GM19023 (cell line): Measurements from ENCODE around the gene ABHD16B.

Experiments used
- ATAC-seq: cut with Tn5 transposase; IDR thresholded peaks from one replicate; pipeline ENCODE4 v1.9.1; 2021; ENCODE audit warnings: mild to moderate bottlenecking, moderate library complexity; ENCODE audit not compliant: unreplicated experiment

The ABHD16B gene

GRCh38 chr20:63894358-63895201 is 33.3 kb downstream of the ABHD16B start, which contains the start of gene DNAJC5:
TSS of gene DNAJC5 (plus strand) at chr20:63895126. CDS start at chr20:63928346, 33,220 bp downstream.
- ATAC-seq: peak; percentile 80

GRCh38 chr20:63895202-63895951 is 34.1 kb downstream of the ABHD16B start:
- ATAC-seq: peak; percentile 7

GRCh38 chr20:63895952-63896263 is 34.6 kb downstream of the ABHD16B start:
- ATAC-seq: no peak

- no peak for ATAC-seq
Observed at GRCh38 chr20:63896264-63897105, 35.2 kb downstream of the ABHD16B start.

- ATAC-seq: no peak
Observed at GRCh38 chr20:63897978-63898561, 36.8 kb downstream of the ABHD16B start.

- no peak for ATAC-seq
Observed at GRCh38 chr20:63898882-63899558, 37.7 kb downstream of the ABHD16B start.

- no peak for ATAC-seq
Observed at GRCh38 chr20:63900413-63900812, 39.1 kb downstream of the ABHD16B start.

GRCh38 chr20:63903796-63904561 is 42.7 kb downstream of the ABHD16B start:
- ATAC-seq: no peak

GRCh38 chr20:63908008-63908682 is 46.8 kb downstream of the ABHD16B start:
- ATAC-seq: no peak

GRCh38 chr20:63911176-63911575 is 49.9 kb downstream of the ABHD16B start:
- ATAC-seq: no peak
